PC-3 (cell line): ENCODE results near the gene CTNNBIP1.

Source experiments
- EZH2phosphoT487 ChIP-seq: fragments of 300-600 bp; sonication (generic); IDR thresholded peaks from 2 replicates; pipeline ENCODE4 v1.6.1; 2018; ENCODE audit warnings: mild to moderate bottlenecking, antibody characterized with exemption, low read length, borderline replicate concordance
- TF ChIP-seq, protein P1 (sequence below): fragments of 300-600 bp; sonication (generic); conservative IDR thresholded peaks from 2 replicates; pipeline ENCODE4 v1.5.1; 2017; ENCODE audit warnings: antibody characterized with exemption, low read depth, mild to moderate bottlenecking, low read length

DNA sequence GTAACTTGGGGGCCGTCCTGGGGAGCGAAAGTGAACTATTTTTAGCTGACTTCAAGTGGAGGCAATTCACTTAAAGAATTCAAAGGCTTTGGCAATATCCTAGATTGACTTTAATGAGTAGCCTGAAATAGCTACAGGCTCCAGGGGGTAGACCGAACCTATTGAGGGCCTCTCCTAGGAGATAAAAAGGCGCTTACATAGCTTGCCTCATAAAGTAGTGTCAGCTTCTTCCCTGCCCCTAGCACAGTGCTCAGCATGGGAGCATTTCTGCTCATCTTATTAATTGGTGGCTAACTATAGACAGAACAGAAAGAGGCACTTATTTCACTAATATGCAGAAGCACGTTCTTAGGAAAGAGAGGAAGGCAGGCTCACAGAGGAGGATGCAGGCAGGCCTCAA lies 12.3 kb upstream of the CTNNBIP1 start:
- TF ChIP-seq, protein P1, sequence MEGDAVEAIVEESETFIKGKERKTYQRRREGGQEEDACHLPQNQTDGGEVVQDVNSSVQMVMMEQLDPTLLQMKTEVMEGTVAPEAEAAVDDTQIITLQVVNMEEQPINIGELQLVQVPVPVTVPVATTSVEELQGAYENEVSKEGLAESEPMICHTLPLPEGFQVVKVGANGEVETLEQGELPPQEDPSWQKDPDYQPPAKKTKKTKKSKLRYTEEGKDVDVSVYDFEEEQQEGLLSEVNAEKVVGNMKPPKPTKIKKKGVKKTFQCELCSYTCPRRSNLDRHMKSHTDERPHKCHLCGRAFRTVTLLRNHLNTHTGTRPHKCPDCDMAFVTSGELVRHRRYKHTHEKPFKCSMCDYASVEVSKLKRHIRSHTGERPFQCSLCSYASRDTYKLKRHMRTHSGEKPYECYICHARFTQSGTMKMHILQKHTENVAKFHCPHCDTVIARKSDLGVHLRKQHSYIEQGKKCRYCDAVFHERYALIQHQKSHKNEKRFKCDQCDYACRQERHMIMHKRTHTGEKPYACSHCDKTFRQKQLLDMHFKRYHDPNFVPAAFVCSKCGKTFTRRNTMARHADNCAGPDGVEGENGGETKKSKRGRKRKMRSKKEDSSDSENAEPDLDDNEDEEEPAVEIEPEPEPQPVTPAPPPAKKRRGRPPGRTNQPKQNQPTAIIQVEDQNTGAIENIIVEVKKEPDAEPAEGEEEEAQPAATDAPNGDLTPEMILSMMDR, result no peak
- TF ChIP-seq EZH2phosphoT487, result no peak
